GM12878 (cell line): ENCODE results near the gene RCC2. TPM values are rescaled to one million over a fixed set of nuclear protein-coding genes. Genes with fewer than 3 reads are reported as not detected.

ENCODE experiments used
- ELK1 ChIP-seq: IDR thresholded peaks from 2 replicates; pipeline ENCODE4 v1.6.1; 2012; ENCODE audit warnings: low read depth, low read length, improper control_type of control experiment
- IKZF2 ChIP-seq, 2 experiments: fragments of 450-650 bp; IDR thresholded peaks; 2 replicates each; pipeline ENCODE4 v1.6.1; 2017; ENCODE audit warnings: mild to moderate bottlenecking in 2 of 2, moderate library complexity in 2 of 2
- IRF5 ChIP-seq: fragments of 450-650 bp; IDR thresholded peaks from 2 replicates; pipeline ENCODE4 v1.6.1; 2017; ENCODE audit warnings: borderline replicate concordance
- JUND ChIP-seq: IDR thresholded peaks from 2 replicates; pipeline ENCODE4 v1.6.1; 2012; ENCODE audit warnings: low read depth, mild to moderate bottlenecking, low read length, improper control_type of control experiment, moderate library complexity
- MYC ChIP-seq: IDR thresholded peaks from 2 replicates; pipeline ENCODE4 v1.6.1; 2011; ENCODE audit warnings: mild to moderate bottlenecking, low read length, moderate library complexity, inconsistent platforms; ENCODE audit not compliant: insufficient read depth, insufficient replicate concordance, insufficient read length, severe bottlenecking
- NFYA ChIP-seq: IDR thresholded peaks from 2 replicates; pipeline ENCODE4 v1.6.1; 2011; ENCODE audit warnings: low read depth, mild to moderate bottlenecking, low read length, improper control_type of control experiment, borderline replicate concordance
- NFYB ChIP-seq: IDR thresholded peaks from 2 replicates; pipeline ENCODE4 v1.6.1; 2011; ENCODE audit warnings: low read depth, mild to moderate bottlenecking, low read length, improper control_type of control experiment, moderate library complexity; ENCODE audit not compliant: insufficient read depth
- RBBP5 ChIP-seq: fragments of 200-600 bp; sonication (generic); conservative IDR thresholded peaks from 2 replicates; pipeline ENCODE4 v1.6.1; 2016
- RCOR1 ChIP-seq: conservative IDR thresholded peaks from 2 replicates; pipeline ENCODE4 v1.6.1; 2012; ENCODE audit warnings: low read depth, low read length, improper control_type of control experiment
- polyA plus RNA-seq, 11 experiments: library from polyadenylated mRNA; depleted of rRNA in 4 of 11; unstranded in 6 of 11; stranded (reverse) in 5 of 11; fragments of >200 nt; fragmentation: Nextera tagmentation in 4 of 11; fragmentation: Illumina TruSeq in 1 of 11; extraction: Ambion mirVana in 4 of 11; extraction: Trizol in 1 of 11; gene quantifications; 1 replicate in 1 of 11; 2 replicates in 10 of 11; pipeline versions ENCODE4 v1.2.1 to v1.2.3, GENCODE V29; 2011 to 2016; ENCODE audit warnings: inconsistent platforms in 2 of 11, missing spikeins in 2 of 11, low read depth in 1 of 11
- total RNA-seq, 4 experiments: library from RNA; depleted of rRNA in 3 of 4; stranded (reverse); fragments of >200 nt in 3 of 4; fragmentation: Illumina TruSeq in 1 of 4; extraction: Trizol in 1 of 4; gene quantifications; 2 replicates each; pipeline versions ENCODE4 v1.2.1 to v1.2.3, GENCODE V29; 2013 to 2021
- TF ChIP-seq, protein P1 (sequence below): IDR thresholded peaks from 2 replicates; pipeline ENCODE4 v1.6.1; 2012; ENCODE audit warnings: mild to moderate bottlenecking, low read depth, low read length
- TF ChIP-seq, protein P2 (sequence below): fragments of 450-650 bp; IDR thresholded peaks from 2 replicates; pipeline ENCODE4 v1.6.1; 2018; ENCODE audit warnings: mild to moderate bottlenecking, low read depth, moderate library complexity; ENCODE audit not compliant: partially characterized antibody
- TF ChIP-seq, protein P3 (sequence below): fragments of 450-650 bp; conservative IDR thresholded peaks from 2 replicates; pipeline ENCODE4 v1.6.1; 2017; ENCODE audit warnings: mild to moderate bottlenecking, moderate library complexity
- TF ChIP-seq, protein P4 (sequence below): fragments of 450-650 bp; formaldehyde crosslinking; IDR thresholded peaks from 2 replicates; pipeline ENCODE4 v1.4.0; 2022; ENCODE audit warnings: mild to moderate bottlenecking, moderate library complexity

Gene RCC2
- total and polyA plus RNA-seq, 10 of the 15 experiments (the other 5 are each of a cell fraction or from before 2014, with no cell fraction given) = 10.7 to 176 (median 85.5) TPM

- TF ChIP-seq, protein P1, sequence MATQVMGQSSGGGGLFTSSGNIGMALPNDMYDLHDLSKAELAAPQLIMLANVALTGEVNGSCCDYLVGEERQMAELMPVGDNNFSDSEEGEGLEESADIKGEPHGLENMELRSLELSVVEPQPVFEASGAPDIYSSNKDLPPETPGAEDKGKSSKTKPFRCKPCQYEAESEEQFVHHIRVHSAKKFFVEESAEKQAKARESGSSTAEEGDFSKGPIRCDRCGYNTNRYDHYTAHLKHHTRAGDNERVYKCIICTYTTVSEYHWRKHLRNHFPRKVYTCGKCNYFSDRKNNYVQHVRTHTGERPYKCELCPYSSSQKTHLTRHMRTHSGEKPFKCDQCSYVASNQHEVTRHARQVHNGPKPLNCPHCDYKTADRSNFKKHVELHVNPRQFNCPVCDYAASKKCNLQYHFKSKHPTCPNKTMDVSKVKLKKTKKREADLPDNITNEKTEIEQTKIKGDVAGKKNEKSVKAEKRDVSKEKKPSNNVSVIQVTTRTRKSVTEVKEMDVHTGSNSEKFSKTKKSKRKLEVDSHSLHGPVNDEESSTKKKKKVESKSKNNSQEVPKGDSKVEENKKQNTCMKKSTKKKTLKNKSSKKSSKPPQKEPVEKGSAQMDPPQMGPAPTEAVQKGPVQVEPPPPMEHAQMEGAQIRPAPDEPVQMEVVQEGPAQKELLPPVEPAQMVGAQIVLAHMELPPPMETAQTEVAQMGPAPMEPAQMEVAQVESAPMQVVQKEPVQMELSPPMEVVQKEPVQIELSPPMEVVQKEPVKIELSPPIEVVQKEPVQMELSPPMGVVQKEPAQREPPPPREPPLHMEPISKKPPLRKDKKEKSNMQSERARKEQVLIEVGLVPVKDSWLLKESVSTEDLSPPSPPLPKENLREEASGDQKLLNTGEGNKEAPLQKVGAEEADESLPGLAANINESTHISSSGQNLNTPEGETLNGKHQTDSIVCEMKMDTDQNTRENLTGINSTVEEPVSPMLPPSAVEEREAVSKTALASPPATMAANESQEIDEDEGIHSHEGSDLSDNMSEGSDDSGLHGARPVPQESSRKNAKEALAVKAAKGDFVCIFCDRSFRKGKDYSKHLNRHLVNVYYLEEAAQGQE = no peak
- TF ChIP-seq, protein P2, sequence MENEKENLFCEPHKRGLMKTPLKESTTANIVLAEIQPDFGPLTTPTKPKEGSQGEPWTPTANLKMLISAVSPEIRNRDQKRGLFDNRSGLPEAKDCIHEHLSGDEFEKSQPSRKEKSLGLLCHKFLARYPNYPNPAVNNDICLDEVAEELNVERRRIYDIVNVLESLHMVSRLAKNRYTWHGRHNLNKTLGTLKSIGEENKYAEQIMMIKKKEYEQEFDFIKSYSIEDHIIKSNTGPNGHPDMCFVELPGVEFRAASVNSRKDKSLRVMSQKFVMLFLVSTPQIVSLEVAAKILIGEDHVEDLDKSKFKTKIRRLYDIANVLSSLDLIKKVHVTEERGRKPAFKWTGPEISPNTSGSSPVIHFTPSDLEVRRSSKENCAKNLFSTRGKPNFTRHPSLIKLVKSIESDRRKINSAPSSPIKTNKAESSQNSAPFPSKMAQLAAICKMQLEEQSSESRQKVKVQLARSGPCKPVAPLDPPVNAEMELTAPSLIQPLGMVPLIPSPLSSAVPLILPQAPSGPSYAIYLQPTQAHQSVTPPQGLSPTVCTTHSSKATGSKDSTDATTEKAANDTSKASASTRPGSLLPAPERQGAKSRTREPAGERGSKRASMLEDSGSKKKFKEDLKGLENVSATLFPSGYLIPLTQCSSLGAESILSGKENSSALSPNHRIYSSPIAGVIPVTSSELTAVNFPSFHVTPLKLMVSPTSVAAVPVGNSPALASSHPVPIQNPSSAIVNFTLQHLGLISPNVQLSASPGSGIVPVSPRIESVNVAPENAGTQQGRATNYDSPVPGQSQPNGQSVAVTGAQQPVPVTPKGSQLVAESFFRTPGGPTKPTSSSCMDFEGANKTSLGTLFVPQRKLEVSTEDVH = no peak
- TF ChIP-seq IKZF2 (IDR thresholded peaks at IDR 0.05) (no peak), NFYB (no peak), JUND (no peak), ELK1 (no peak), MYC (no peak), RBBP5 (no peak), NFYA (no peak), IRF5 (no peak), RCOR1 (no peak)
- TF ChIP-seq, protein P3, sequence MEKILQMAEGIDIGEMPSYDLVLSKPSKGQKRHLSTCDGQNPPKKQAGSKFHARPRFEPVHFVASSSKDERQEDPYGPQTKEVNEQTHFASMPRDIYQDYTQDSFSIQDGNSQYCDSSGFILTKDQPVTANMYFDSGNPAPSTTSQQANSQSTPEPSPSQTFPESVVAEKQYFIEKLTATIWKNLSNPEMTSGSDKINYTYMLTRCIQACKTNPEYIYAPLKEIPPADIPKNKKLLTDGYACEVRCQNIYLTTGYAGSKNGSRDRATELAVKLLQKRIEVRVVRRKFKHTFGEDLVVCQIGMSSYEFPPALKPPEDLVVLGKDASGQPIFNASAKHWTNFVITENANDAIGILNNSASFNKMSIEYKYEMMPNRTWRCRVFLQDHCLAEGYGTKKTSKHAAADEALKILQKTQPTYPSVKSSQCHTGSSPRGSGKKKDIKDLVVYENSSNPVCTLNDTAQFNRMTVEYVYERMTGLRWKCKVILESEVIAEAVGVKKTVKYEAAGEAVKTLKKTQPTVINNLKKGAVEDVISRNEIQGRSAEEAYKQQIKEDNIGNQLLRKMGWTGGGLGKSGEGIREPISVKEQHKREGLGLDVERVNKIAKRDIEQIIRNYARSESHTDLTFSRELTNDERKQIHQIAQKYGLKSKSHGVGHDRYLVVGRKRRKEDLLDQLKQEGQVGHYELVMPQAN = peak; percentile 57
- TF ChIP-seq, protein P4, sequence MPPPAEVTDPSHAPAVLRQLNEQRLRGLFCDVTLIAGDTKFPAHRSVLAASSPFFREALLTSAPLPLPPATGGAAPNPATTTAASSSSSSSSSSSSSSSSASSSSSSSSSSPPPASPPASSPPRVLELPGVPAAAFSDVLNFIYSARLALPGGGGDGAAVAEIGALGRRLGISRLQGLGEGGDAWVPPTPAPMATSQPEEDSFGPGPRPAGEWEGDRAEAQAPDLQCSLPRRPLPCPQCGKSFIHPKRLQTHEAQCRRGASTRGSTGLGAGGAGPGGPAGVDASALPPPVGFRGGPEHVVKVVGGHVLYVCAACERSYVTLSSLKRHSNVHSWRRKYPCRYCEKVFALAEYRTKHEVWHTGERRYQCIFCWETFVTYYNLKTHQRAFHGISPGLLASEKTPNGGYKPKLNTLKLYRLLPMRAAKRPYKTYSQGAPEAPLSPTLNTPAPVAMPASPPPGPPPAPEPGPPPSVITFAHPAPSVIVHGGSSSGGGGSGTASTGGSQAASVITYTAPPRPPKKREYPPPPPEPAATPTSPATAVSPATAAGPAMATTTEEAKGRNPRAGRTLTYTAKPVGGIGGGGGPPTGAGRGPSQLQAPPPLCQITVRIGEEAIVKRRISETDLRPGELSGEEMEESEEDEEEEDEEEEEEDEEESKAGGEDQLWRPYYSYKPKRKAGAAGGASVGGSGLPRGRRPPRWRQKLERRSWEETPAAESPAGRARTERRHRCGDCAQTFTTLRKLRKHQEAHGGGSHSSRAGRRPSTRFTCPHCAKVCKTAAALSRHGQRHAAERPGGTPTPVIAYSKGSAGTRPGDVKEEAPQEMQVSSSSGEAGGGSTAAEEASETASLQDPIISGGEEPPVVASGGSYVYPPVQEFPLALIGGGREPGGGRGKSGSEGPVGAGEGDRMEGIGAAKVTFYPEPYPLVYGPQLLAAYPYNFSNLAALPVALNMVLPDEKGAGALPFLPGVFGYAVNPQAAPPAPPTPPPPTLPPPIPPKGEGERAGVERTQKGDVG (CRISPR knock-in tag) = no peak
Observed at GRCh38 chr1:17437580-17438317, 1.7 kb downstream of the RCC2 start (continued).
